Liver (tissue), 9 donors: ENCODE data around the gene HSF4. TPM values are rescaled to one million over a fixed set of nuclear protein-coding genes. Genes with fewer than 3 reads are reported as not detected.

Experiments
- DNase-seq: peaks from one replicate; pipeline ENCODE4 v3.0.0-alpha.2; 2017; ENCODE audit warnings: low spot score
- H3K27ac ChIP-seq, 2 donors: one replicate each; pipeline ENCODE4 v1.7.0; 2013; ENCODE audit warnings: inconsistent platforms in 2 of 2, low read length in 2 of 2, control low read depth in 1 of 2, low read depth in 1 of 2, mild to moderate bottlenecking in 1 of 2
- H3K27me3 ChIP-seq, 4 donors: one replicate each; pipeline versions ENCODE4 v1.6.1 to v1.7.0; 2013; ENCODE audit warnings: low read length in 3 of 4, inconsistent platforms in 1 of 4, mild to moderate bottlenecking in 1 of 4, moderate library complexity in 1 of 4; ENCODE audit not compliant: control insufficient read depth in 4 of 4, insufficient read depth in 4 of 4
- H3K36me3 ChIP-seq, 4 donors: one replicate each; pipeline versions ENCODE4 v1.6.1 to v1.7.0; 2013; ENCODE audit warnings: low read length in 3 of 4, mild to moderate bottlenecking in 3 of 4, low read depth in 1 of 4, moderate library complexity in 1 of 4; ENCODE audit not compliant: control insufficient read depth in 4 of 4, insufficient read depth in 3 of 4
- H3K4me1 ChIP-seq, 4 donors: one replicate each; pipeline versions ENCODE4 v1.6.1 to v1.7.0; 2013; ENCODE audit warnings: low read length in 3 of 4, mild to moderate bottlenecking in 3 of 4, moderate library complexity in 1 of 4; ENCODE audit not compliant: control insufficient read depth in 4 of 4, insufficient read depth in 4 of 4
- H3K4me3 ChIP-seq, 3 donors: one replicate each; pipeline versions ENCODE4 v1.6.1 to v1.7.0; 2013; ENCODE audit warnings: low read length in 3 of 3, control low read depth in 1 of 3, low read depth in 1 of 3, mild to moderate bottlenecking in 1 of 3
- H3K9ac ChIP-seq, 2 donors: one replicate each; pipeline ENCODE4 v1.7.0; 2013; ENCODE audit warnings: low read length in 2 of 2, mild to moderate bottlenecking in 2 of 2, moderate library complexity in 2 of 2, control low read depth in 1 of 2, low read depth in 1 of 2
- H3K9me3 ChIP-seq, 4 donors: one replicate each; pipeline versions ENCODE4 v1.6.1 to v1.7.0; 2013; ENCODE audit warnings: low read length in 3 of 4; ENCODE audit not compliant: control insufficient read depth in 4 of 4
- ATF3 ChIP-seq: IDR thresholded peaks from 2 replicates; pipeline ENCODE4 v1.6.1; 2016; ENCODE audit warnings: antibody characterized with exemption
- FOXA2 ChIP-seq: IDR thresholded peaks from 2 replicates; pipeline ENCODE4 v1.6.1; 2016; ENCODE audit warnings: antibody characterized with exemption
- HNF4A ChIP-seq, 2 donors: conservative IDR thresholded peaks; 2 replicates each; pipeline ENCODE4 v1.6.1; 2016; ENCODE audit warnings: antibody characterized with exemption in 2 of 2, mild to moderate bottlenecking in 2 of 2
- HNF4G ChIP-seq: IDR thresholded peaks from 2 replicates; pipeline ENCODE4 v1.6.1; 2016; ENCODE audit warnings: antibody characterized with exemption
- JUND ChIP-seq, 2 donors: IDR thresholded peaks; 2 replicates each; pipeline ENCODE4 v1.6.1; 2016; ENCODE audit warnings: antibody characterized with exemption in 2 of 2
- MAX ChIP-seq: IDR thresholded peaks from 2 replicates; pipeline ENCODE4 v1.6.1; 2016; ENCODE audit warnings: antibody characterized with exemption
- YY1 ChIP-seq: IDR thresholded peaks from 2 replicates; pipeline ENCODE4 v1.6.1; 2016; ENCODE audit warnings: antibody characterized with exemption, mild to moderate bottlenecking
- ZBTB33 ChIP-seq: IDR thresholded peaks from 2 replicates; pipeline ENCODE4 v1.6.1; 2016; ENCODE audit warnings: antibody characterized with exemption
- WGBS: extraction: QIAGEN DNeasy Blood & Tissue Kit; methylation state at CpG from one replicate; pipeline ENCODE4 v1.1.7; 2013; 5-methylcytosine and 5-hydroxymethylcytosine counted together
- polyA plus RNA-seq, 2 donors: library from polyadenylated mRNA; stranded (reverse) in 1 of 2; unstranded in 1 of 2; fragments of 200-250 nt in 1 of 2; fragments of >200 nt in 1 of 2; fragmentation: Nextera tagmentation in 1 of 2; extraction: Ambion mirVana in 1 of 2; gene quantifications; one replicate each; pipeline versions ENCODE4 v1.2.1 to v1.2.3, GENCODE V29; 2013 to 2015
- total RNA-seq, 2 donors: library from RNA; depleted of rRNA; stranded (reverse); fragments of >200 nt; gene quantifications; one replicate each; pipeline ENCODE4 v1.2.3, GENCODE V29; 2014
- TF ChIP-seq, protein P1 (sequence below): fragments of 150-350 bp; IDR thresholded peaks from 2 replicates; pipeline ENCODE4 v1.5.1; 2017; ENCODE audit warnings: improper control_type of control experiment, low read depth, low read length; ENCODE audit not compliant: missing input control
- TF ChIP-seq, protein P2 (sequence below): IDR thresholded peaks from 2 replicates; pipeline ENCODE4 v1.6.1; 2016; ENCODE audit warnings: antibody characterized with exemption, mild to moderate bottlenecking
- donor health status: healthy.
- donor health status: healthy.
- donor health status: healthy.
- donor health status: healthy.
- donor health status: healthy.

Gene HSF4
- total and polyA plus RNA-seq, 4 donors: 0.42 to 5.1 (median 4.3) TPM

- Histone ChIP-seq H3K9me3 (no peaks in the 10 kb centered on the region), H3K36me3 (no peaks in the 10 kb centered on the region), H3K4me1 (peaks cover 16 to 49% (median 36%) of the 10 kb centered on the region in 4 donors), H3K4me3 (no peak overlapping the region), H3K9ac (no peak overlapping the region), H3K27ac (no peak overlapping the region), H3K27me3 (no peaks in the 10 kb centered on the region)
- DNase-seq: no peak
- TF ChIP-seq, protein P1, sequence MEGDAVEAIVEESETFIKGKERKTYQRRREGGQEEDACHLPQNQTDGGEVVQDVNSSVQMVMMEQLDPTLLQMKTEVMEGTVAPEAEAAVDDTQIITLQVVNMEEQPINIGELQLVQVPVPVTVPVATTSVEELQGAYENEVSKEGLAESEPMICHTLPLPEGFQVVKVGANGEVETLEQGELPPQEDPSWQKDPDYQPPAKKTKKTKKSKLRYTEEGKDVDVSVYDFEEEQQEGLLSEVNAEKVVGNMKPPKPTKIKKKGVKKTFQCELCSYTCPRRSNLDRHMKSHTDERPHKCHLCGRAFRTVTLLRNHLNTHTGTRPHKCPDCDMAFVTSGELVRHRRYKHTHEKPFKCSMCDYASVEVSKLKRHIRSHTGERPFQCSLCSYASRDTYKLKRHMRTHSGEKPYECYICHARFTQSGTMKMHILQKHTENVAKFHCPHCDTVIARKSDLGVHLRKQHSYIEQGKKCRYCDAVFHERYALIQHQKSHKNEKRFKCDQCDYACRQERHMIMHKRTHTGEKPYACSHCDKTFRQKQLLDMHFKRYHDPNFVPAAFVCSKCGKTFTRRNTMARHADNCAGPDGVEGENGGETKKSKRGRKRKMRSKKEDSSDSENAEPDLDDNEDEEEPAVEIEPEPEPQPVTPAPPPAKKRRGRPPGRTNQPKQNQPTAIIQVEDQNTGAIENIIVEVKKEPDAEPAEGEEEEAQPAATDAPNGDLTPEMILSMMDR: no peak
- TF ChIP-seq FOXA2 (no peak), JUND (IDR thresholded peaks at IDR 0.05) (no peak), HNF4A (conservative IDR thresholded peaks at IDR 0.05) (no peak), HNF4G (no peak)
These were observed 48.2 kb downstream of the HSF4 start for GRCh38 chr16:67212766-67213165.

DNA sequence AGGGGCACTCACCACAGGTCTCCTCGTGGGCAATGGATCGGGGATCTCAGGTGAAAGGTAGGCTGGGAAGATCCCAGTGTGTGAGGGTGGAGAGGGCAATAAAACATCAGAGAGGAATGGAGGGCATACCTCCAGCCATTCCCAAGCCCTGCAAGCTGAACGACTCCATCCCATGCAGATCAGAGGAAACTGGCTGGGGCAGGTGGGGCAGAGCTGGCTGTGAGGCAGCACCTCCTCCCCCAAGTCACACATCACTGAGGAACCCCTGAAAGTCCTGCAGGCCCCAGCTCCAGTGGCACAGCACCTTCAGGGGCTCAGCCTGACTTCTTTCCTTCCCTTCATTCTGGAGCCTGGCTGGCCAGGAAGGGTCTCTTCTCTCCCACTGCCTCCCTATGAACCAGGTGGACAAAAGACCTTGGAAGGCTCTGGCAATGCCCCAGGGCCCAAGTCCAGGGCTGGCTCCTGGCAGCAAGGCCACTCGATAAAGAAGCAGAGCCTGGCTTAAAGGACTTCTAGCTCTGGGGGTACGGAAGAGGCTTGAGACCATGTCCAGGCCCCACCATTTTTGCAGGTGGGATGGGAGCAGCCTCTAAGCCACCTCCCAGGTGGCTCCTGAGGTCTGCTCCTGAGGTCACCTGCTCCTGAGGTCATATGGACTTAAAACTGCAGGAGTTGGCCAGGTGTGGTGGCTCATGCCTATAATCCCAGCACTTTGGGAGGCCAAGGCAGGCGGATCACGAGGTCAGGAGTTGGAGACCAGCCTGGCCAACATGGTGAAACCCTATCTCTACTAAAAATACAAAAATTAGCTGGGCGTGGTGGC is 48.9 kb downstream of the HSF4 start:
- no peak overlapping the region for H3K9ac ChIP-seq
- no peak overlapping the region for H3K4me3 ChIP-seq
- 72% methylated on average over 8 of the region's 8 CpGs for WGBS
- no peaks in the 10 kb centered on the region for H3K27me3 ChIP-seq
- no peak overlapping the region for H3K27ac ChIP-seq
- H3K4me1 ChIP-seq: peaks cover 16 to 49% (median 36%) of the 10 kb centered on the region in 4 donors
- no peaks in the 10 kb centered on the region for H3K36me3 ChIP-seq
- no peaks in the 10 kb centered on the region for H3K9me3 ChIP-seq
- TF ChIP-seq ZBTB33 (no peak), MAX (no peak), YY1 (no peak), ATF3 (no peak)
- TF ChIP-seq, protein P2, sequence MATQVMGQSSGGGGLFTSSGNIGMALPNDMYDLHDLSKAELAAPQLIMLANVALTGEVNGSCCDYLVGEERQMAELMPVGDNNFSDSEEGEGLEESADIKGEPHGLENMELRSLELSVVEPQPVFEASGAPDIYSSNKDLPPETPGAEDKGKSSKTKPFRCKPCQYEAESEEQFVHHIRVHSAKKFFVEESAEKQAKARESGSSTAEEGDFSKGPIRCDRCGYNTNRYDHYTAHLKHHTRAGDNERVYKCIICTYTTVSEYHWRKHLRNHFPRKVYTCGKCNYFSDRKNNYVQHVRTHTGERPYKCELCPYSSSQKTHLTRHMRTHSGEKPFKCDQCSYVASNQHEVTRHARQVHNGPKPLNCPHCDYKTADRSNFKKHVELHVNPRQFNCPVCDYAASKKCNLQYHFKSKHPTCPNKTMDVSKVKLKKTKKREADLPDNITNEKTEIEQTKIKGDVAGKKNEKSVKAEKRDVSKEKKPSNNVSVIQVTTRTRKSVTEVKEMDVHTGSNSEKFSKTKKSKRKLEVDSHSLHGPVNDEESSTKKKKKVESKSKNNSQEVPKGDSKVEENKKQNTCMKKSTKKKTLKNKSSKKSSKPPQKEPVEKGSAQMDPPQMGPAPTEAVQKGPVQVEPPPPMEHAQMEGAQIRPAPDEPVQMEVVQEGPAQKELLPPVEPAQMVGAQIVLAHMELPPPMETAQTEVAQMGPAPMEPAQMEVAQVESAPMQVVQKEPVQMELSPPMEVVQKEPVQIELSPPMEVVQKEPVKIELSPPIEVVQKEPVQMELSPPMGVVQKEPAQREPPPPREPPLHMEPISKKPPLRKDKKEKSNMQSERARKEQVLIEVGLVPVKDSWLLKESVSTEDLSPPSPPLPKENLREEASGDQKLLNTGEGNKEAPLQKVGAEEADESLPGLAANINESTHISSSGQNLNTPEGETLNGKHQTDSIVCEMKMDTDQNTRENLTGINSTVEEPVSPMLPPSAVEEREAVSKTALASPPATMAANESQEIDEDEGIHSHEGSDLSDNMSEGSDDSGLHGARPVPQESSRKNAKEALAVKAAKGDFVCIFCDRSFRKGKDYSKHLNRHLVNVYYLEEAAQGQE: no peak
- no peak for DNase-seq
